Loucy (cell line): ENCODE measurements around the gene ZNF2.
A peak's percentile ranks its signal among the peaks of the same experiment; 100 is the strongest.

Experiments used
- H2AFZ ChIP-seq: fragments of 200-600 bp; sonication (generic); 2 replicates; pipeline ENCODE4 v1.6.0; 2016; ENCODE audit warnings: antibody characterized with exemption, mild to moderate bottlenecking, low read length, moderate library complexity
- H3F3A ChIP-seq: fragments of 200-600 bp; 2 replicates; pipeline ENCODE4 v1.6.0; 2016; ENCODE audit warnings: antibody characterized with exemption, low read depth, mild to moderate bottlenecking
- H3K27me3 ChIP-seq: fragments of 200-600 bp; sonication (generic); 2 replicates; pipeline ENCODE4 v1.6.1; 2014; ENCODE audit warnings: low read length, mild to moderate bottlenecking; ENCODE audit not compliant: insufficient read depth, poor library complexity, severe bottlenecking
- H3K36me3 ChIP-seq: fragments of 200-600 bp; sonication (generic); 2 replicates; pipeline ENCODE4 v1.6.1; 2016; ENCODE audit warnings: low read length; ENCODE audit not compliant: insufficient read depth
- H3K4me1 ChIP-seq: fragments of 200-600 bp; sonication (generic); 2 replicates; pipeline ENCODE4 v1.5.1; 2014; ENCODE audit warnings: low read length, mild to moderate bottlenecking; ENCODE audit not compliant: insufficient read depth, poor library complexity, severe bottlenecking
- H3K4me2 ChIP-seq: fragments of 200-600 bp; sonication (generic); 2 replicates; pipeline ENCODE4 v1.6.0; 2014; ENCODE audit warnings: antibody characterized with exemption, low read length, low read depth, mild to moderate bottlenecking; ENCODE audit not compliant: poor library complexity, severe bottlenecking
- H3K4me3 ChIP-seq: fragments of 200-600 bp; sonication (generic); 2 replicates; pipeline ENCODE4 v1.5.1; 2014; ENCODE audit warnings: low read length, mild to moderate bottlenecking, mixed read lengths; ENCODE audit not compliant: poor library complexity, severe bottlenecking
- H3K79me2 ChIP-seq: fragments of 200-600 bp; sonication (generic); 2 replicates; pipeline ENCODE4 v1.6.1; 2014; ENCODE audit warnings: low read length; ENCODE audit not compliant: insufficient read depth
- H3K9ac ChIP-seq: fragments of 200-600 bp; sonication (generic); 2 replicates; pipeline ENCODE4 v1.6.0; 2014; ENCODE audit warnings: mild to moderate bottlenecking, low read depth, low read length, moderate library complexity; ENCODE audit not compliant: poor library complexity, severe bottlenecking
- H3K9me2 ChIP-seq: fragments of 200-600 bp; sonication (generic); replicated peaks from 2 replicates; pipeline ENCODE4 v1.6.1; 2016; ENCODE audit warnings: low read depth, low read length, mixed read lengths
- H3K9me3 ChIP-seq: fragments of 200-600 bp; sonication (generic); 2 replicates; pipeline ENCODE4 v1.6.1; 2014; ENCODE audit warnings: mild to moderate bottlenecking, antibody characterized with exemption, low read length, low read depth; ENCODE audit not compliant: insufficient read depth
- H4K20me1 ChIP-seq: fragments of 200-600 bp; sonication (generic); 2 replicates; pipeline ENCODE4 v1.6.0; 2014; ENCODE audit warnings: antibody characterized with exemption, low read length, mild to moderate bottlenecking; ENCODE audit not compliant: insufficient read depth, poor library complexity, severe bottlenecking
- EZH2phosphoT487 ChIP-seq: fragments of 200-600 bp; IDR thresholded peaks from 2 replicates; pipeline ENCODE4 v1.6.1; 2018; ENCODE audit warnings: antibody characterized with exemption, mild to moderate bottlenecking, moderate library complexity, borderline replicate concordance
- TF ChIP-seq, protein P1 (sequence below): fragments of 200-600 bp; sonication (generic); conservative IDR thresholded peaks from 2 replicates; pipeline ENCODE4 v1.5.1; 2014; ENCODE audit warnings: mild to moderate bottlenecking, antibody characterized with exemption, low read length

Gene ZNF2

DNA sequence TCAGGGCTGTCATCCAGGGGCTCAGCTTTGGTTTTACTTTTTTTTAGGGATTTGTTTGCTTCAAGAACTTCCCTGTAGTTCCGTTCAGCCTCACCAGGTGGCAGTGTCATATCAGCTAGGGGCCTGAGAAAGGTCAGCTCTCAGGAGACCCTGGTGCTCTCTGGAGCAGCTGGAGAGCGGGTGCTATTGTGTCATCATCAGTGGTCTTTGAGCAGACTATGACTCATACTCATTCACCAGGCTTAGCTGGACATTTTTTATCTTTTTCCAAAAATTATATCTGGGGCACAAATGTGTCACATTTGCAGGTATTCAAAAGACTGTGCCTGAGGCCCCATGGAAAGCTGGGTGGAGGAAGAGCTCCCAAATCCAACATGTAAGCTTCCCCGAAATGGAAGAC, 66.1 kb downstream of the ZNF2 start:
- Histone ChIP-seq H3K36me3 (no peaks in the 10 kb centered on the region), H3K9me3 (no peaks in the 10 kb centered on the region), H3K4me3 (no peak overlapping the region), H3K4me2 (no peak overlapping the region), H2AFZ (no peak overlapping the region), H3F3A (no peaks in the 10 kb centered on the region), H3K4me1 (no peaks in the 10 kb centered on the region), H3K27me3 (no peaks in the 10 kb centered on the region), H4K20me1 (no peaks in the 10 kb centered on the region), H3K9me2 (no peaks in the 10 kb centered on the region), H3K9ac (no peak overlapping the region), H3K79me2 (no peaks in the 10 kb centered on the region)
- TF ChIP-seq, protein P1, sequence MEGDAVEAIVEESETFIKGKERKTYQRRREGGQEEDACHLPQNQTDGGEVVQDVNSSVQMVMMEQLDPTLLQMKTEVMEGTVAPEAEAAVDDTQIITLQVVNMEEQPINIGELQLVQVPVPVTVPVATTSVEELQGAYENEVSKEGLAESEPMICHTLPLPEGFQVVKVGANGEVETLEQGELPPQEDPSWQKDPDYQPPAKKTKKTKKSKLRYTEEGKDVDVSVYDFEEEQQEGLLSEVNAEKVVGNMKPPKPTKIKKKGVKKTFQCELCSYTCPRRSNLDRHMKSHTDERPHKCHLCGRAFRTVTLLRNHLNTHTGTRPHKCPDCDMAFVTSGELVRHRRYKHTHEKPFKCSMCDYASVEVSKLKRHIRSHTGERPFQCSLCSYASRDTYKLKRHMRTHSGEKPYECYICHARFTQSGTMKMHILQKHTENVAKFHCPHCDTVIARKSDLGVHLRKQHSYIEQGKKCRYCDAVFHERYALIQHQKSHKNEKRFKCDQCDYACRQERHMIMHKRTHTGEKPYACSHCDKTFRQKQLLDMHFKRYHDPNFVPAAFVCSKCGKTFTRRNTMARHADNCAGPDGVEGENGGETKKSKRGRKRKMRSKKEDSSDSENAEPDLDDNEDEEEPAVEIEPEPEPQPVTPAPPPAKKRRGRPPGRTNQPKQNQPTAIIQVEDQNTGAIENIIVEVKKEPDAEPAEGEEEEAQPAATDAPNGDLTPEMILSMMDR = peak; percentile 88
- no peak for TF ChIP-seq EZH2phosphoT487

DNA sequence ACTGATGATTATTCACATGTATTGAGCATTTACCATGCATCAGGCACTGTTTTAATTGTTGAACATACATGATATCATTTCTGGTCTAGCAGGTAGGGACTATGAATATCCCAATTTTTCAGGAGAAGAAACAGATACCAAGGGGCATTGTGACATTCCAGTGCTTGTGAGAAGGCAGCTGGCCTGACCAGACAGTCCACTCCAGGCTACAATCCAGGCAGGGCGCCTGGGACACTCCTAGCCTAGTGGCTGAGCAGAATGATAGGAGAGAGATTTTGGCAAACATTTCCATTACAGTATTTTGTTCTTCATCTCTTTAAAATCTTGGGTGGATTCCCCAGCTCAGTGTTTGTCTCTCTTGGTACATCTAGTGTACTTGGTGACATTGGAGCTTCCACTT, 66.6 kb downstream of the ZNF2 start:
- no peaks in the 10 kb centered on the region for H3K36me3 ChIP-seq
- H3K79me2 ChIP-seq = no peaks in the 10 kb centered on the region
- H3F3A ChIP-seq = no peaks in the 10 kb centered on the region
- H3K4me2 ChIP-seq = no peak overlapping the region
- H3K9me3 ChIP-seq = no peaks in the 10 kb centered on the region
- H3K4me1 ChIP-seq = no peaks in the 10 kb centered on the region
- no peaks in the 10 kb centered on the region for H3K9me2 ChIP-seq
- H2AFZ ChIP-seq = no peak overlapping the region
- no peak overlapping the region for H3K4me3 ChIP-seq
- no peak for TF ChIP-seq EZH2phosphoT487
- TF ChIP-seq, protein P1 = no peak
- no peaks in the 10 kb centered on the region for H4K20me1 ChIP-seq
- H3K9ac ChIP-seq = no peak overlapping the region
- H3K27me3 ChIP-seq = no peaks in the 10 kb centered on the region
